ENCODE results near the gene MYOCD. TPM values are rescaled to one million over a fixed set of nuclear protein-coding genes. Genes with fewer than 3 reads are reported as not detected.

MYOCD gene
- total and polyA plus RNA-seq, 4 donors, result 0.05 to 0.59 (median 0.23) TPM

GRCh38 chr17:12688382-12688781 is 22.7 kb downstream of the MYOCD start:
- H3K9ac ChIP-seq (ENCODE audit: low read depth in 1 of 2, low read length in 2 of 2), result no peak overlapping the region
- H3K27ac ChIP-seq (ENCODE audit: low read depth in 1 of 2, low read length in 2 of 2), result no peak overlapping the region
- no peaks in the 10 kb centered on the region for H3K4me1 ChIP-seq (ENCODE audit: control insufficient read depth in 4 of 4, insufficient read depth in 4 of 4, low read length in 3 of 4)
- no peaks in the 10 kb centered on the region for H3K27me3 ChIP-seq (ENCODE audit: control insufficient read depth in 4 of 4, insufficient read depth in 4 of 4, low read length in 3 of 4)
- H3K4me3 ChIP-seq (ENCODE audit: low read depth in 1 of 3, low read length in 3 of 3), result no peak overlapping the region
- TF ChIP-seq CTCF (IDR thresholded peaks at IDR 0.05; ENCODE audit: low read depth, low read length, missing input control), result no peak
- 64% methylated on average over 3 of the region's 3 CpGs for whole genome bisulfite sequencing
- no peaks in the 10 kb centered on the region for H3K36me3 ChIP-seq (ENCODE audit: control insufficient read depth in 4 of 4, insufficient read depth in 3 of 4, low read depth in 1 of 4, low read length in 3 of 4)
- no peaks in the 10 kb centered on the region for H3K9me3 ChIP-seq (ENCODE audit: control insufficient read depth in 4 of 4, low read length in 3 of 4)
- DNase-seq (ENCODE audit: low spot score), result no peak

GRCh38 chr17:12691173-12691572 is 25.5 kb downstream of the MYOCD start:
- DNase-seq (ENCODE audit: low spot score), result no peak
- Histone ChIP-seq H3K9ac (ENCODE audit: low read depth in 1 of 2, low read length in 2 of 2) (no peak overlapping the region), H3K27ac (ENCODE audit: low read depth in 1 of 2, low read length in 2 of 2) (no peak overlapping the region), H3K9me3 (ENCODE audit: control insufficient read depth in 4 of 4, low read length in 3 of 4) (no peaks in the 10 kb centered on the region), H3K4me3 (ENCODE audit: low read depth in 1 of 3, low read length in 3 of 3) (no peak overlapping the region), H3K36me3 (ENCODE audit: control insufficient read depth in 4 of 4, insufficient read depth in 3 of 4, low read depth in 1 of 4, low read length in 3 of 4) (no peaks in the 10 kb centered on the region), H3K4me1 (ENCODE audit: control insufficient read depth in 4 of 4, insufficient read depth in 4 of 4, low read length in 3 of 4) (no peaks in the 10 kb centered on the region), H3K27me3 (ENCODE audit: control insufficient read depth in 4 of 4, insufficient read depth in 4 of 4, low read length in 3 of 4) (no peaks in the 10 kb centered on the region)
- TF ChIP-seq GABPA (IDR thresholded peaks at IDR 0.05 in 1 of 2, conservative IDR thresholded peaks at IDR 0.05 in 1 of 2), result no peak
- WGBS, result 70% methylated on average over 6 of the region's 6 CpGs

- no peaks in the 10 kb centered on the region for H3K36me3 ChIP-seq (ENCODE audit: control insufficient read depth in 4 of 4, insufficient read depth in 3 of 4, low read depth in 1 of 4, low read length in 3 of 4)
- H3K9ac ChIP-seq (ENCODE audit: low read depth in 1 of 2, low read length in 2 of 2), result no peak overlapping the region
- DNase-seq (ENCODE audit: low spot score), result no peak
- no peaks in the 10 kb centered on the region for H3K4me1 ChIP-seq (ENCODE audit: control insufficient read depth in 4 of 4, insufficient read depth in 4 of 4, low read length in 3 of 4)
- H3K27me3 ChIP-seq (ENCODE audit: control insufficient read depth in 4 of 4, insufficient read depth in 4 of 4, low read length in 3 of 4), result no peaks in the 10 kb centered on the region
- WGBS, result 51% methylated on average over 1 of the region's 1 CpG
- no peaks in the 10 kb centered on the region for H3K9me3 ChIP-seq (ENCODE audit: control insufficient read depth in 4 of 4, low read length in 3 of 4)
- no peak for TF ChIP-seq YY1 (IDR thresholded peaks at IDR 0.05)
- no peak for TF ChIP-seq FOXA1 (IDR thresholded peaks at IDR 0.05)
- TF ChIP-seq EGR1 (IDR thresholded peaks at IDR 0.05; ENCODE audit: low read depth in 2 of 2), result no peak
- TF ChIP-seq FOXA2 (IDR thresholded peaks at IDR 0.05), result no peak
- no peak for TF ChIP-seq RXRA (IDR thresholded peaks at IDR 0.05)
- TF ChIP-seq, protein P1, sequence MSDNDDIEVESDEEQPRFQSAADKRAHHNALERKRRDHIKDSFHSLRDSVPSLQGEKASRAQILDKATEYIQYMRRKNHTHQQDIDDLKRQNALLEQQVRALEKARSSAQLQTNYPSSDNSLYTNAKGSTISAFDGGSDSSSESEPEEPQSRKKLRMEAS (IDR thresholded peaks at IDR 0.05), result no peak
- no peak for TF ChIP-seq HNF4G (IDR thresholded peaks at IDR 0.05)
- no peak for TF ChIP-seq SP1 (IDR thresholded peaks at IDR 0.05)
- no peak for TF ChIP-seq JUND (IDR thresholded peaks at IDR 0.05)
- TF ChIP-seq, protein P2, sequence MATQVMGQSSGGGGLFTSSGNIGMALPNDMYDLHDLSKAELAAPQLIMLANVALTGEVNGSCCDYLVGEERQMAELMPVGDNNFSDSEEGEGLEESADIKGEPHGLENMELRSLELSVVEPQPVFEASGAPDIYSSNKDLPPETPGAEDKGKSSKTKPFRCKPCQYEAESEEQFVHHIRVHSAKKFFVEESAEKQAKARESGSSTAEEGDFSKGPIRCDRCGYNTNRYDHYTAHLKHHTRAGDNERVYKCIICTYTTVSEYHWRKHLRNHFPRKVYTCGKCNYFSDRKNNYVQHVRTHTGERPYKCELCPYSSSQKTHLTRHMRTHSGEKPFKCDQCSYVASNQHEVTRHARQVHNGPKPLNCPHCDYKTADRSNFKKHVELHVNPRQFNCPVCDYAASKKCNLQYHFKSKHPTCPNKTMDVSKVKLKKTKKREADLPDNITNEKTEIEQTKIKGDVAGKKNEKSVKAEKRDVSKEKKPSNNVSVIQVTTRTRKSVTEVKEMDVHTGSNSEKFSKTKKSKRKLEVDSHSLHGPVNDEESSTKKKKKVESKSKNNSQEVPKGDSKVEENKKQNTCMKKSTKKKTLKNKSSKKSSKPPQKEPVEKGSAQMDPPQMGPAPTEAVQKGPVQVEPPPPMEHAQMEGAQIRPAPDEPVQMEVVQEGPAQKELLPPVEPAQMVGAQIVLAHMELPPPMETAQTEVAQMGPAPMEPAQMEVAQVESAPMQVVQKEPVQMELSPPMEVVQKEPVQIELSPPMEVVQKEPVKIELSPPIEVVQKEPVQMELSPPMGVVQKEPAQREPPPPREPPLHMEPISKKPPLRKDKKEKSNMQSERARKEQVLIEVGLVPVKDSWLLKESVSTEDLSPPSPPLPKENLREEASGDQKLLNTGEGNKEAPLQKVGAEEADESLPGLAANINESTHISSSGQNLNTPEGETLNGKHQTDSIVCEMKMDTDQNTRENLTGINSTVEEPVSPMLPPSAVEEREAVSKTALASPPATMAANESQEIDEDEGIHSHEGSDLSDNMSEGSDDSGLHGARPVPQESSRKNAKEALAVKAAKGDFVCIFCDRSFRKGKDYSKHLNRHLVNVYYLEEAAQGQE (IDR thresholded peaks at IDR 0.05), result no peak
- no peak overlapping the region for H3K27ac ChIP-seq (ENCODE audit: low read depth in 1 of 2, low read length in 2 of 2)
- H3K4me3 ChIP-seq (ENCODE audit: low read depth in 1 of 3, low read length in 3 of 3), result no peak overlapping the region
These were observed 27.9 kb downstream of the MYOCD start for GRCh38 chr17:12693640-12694039.
